CD14-positive monocyte (primary cell): Measurements from ENCODE around the gene ACE. TPM values are rescaled to one million over a fixed set of nuclear protein-coding genes. Genes with fewer than 3 reads are reported as not detected.

Source experiments
- DNase-seq, 3 donors: peaks; one replicate each; pipeline ENCODE4 v3.0.0-alpha.2; 2011 to 2022
- H2AFZ ChIP-seq: 2 replicates; pipeline ENCODE4 v1.6.0; 2012; ENCODE audit warnings: mild to moderate bottlenecking, low read depth, low read length, inconsistent platforms; ENCODE audit not compliant: insufficient read depth, poor library complexity, severe bottlenecking
- H3K27ac ChIP-seq, 2 donors: 1 replicate in 1 of 2; 2 replicates in 1 of 2; pipeline ENCODE4 v1.5.1; 2012 to 2013; ENCODE audit warnings: low read length in 2 of 2, control low read depth in 1 of 2, inconsistent platforms in 1 of 2, low read depth in 1 of 2, mild to moderate bottlenecking in 1 of 2
- H3K27me3 ChIP-seq, 2 donors: one replicate each; pipeline versions ENCODE4 v1.6.0 to v1.6.1; 2011 to 2013; ENCODE audit warnings: low read length in 2 of 2; ENCODE audit not compliant: control insufficient read depth in 2 of 2, insufficient read depth in 2 of 2
- H3K36me3 ChIP-seq, 2 donors: replicated peaks in 1 of 2; 1 replicate in 1 of 2; 2 replicates in 1 of 2; pipeline versions ENCODE4 v1.5.1 to v1.6.1; 2012 to 2013; ENCODE audit warnings: low read length in 2 of 2, control low read depth in 1 of 2, inconsistent platforms in 1 of 2, mild to moderate bottlenecking in 1 of 2; ENCODE audit not compliant: insufficient read depth in 2 of 2, control insufficient read depth in 1 of 2
- H3K4me1 ChIP-seq, 2 donors: 1 replicate in 1 of 2; 2 replicates in 1 of 2; pipeline versions ENCODE4 v1.5.1 to v1.6.1; 2012 to 2013; ENCODE audit warnings: low read length in 2 of 2, control low read depth in 1 of 2, inconsistent platforms in 1 of 2, mild to moderate bottlenecking in 1 of 2, moderate library complexity in 1 of 2; ENCODE audit not compliant: insufficient read depth in 2 of 2, control insufficient read depth in 1 of 2
- H3K4me2 ChIP-seq: replicated peaks from 2 replicates; pipeline ENCODE3; 2012; ENCODE audit warnings: low read length, moderate library complexity, mild to moderate bottlenecking; ENCODE audit not compliant: poor library complexity, severe bottlenecking; ENCODE audit errors: extremely low read depth
- H3K4me3 ChIP-seq, 3 experiments: fragments of 200-600 bp in 1 of 3; sonication (generic) in 1 of 3; replicated peaks in 1 of 3; 1 replicate in 2 of 3; 2 replicates in 1 of 3; pipeline ENCODE4 v1.5.1; 2011 to 2013; ENCODE audit warnings: low read length in 3 of 3, mild to moderate bottlenecking in 3 of 3, control low read depth in 2 of 3, low read depth in 2 of 3, inconsistent platforms in 1 of 3, moderate library complexity in 1 of 3
- H3K79me2 ChIP-seq: 2 replicates; pipeline ENCODE4 v1.6.0; 2012; ENCODE audit warnings: mild to moderate bottlenecking, control low read depth, inconsistent platforms, low read length, moderate library complexity; ENCODE audit not compliant: insufficient read depth
- H3K9ac ChIP-seq: 2 replicates; pipeline ENCODE4 v1.6.0; 2017; ENCODE audit warnings: low read length, mild to moderate bottlenecking; ENCODE audit not compliant: insufficient read depth, poor library complexity, severe bottlenecking
- H3K9me3 ChIP-seq, 2 donors: replicated peaks in 1 of 2; 1 replicate in 1 of 2; 2 replicates in 1 of 2; pipeline versions ENCODE4 v1.5.1 to v1.6.1; 2012 to 2013; ENCODE audit warnings: low read length in 2 of 2, control low read depth in 1 of 2; ENCODE audit not compliant: control insufficient read depth in 1 of 2, insufficient read depth in 1 of 2
- H4K20me1 ChIP-seq: 2 replicates; pipeline ENCODE4 v1.6.0; 2012; ENCODE audit warnings: mild to moderate bottlenecking, low read length, control low read depth, moderate library complexity; ENCODE audit not compliant: insufficient read depth
- H3K27ac Mint-ChIP-seq, 7 donors: one replicate each; pipeline ENCODE4 v1.8.0; 2020; ENCODE audit warnings: mild to moderate bottlenecking in 7 of 7, mixed read lengths in 7 of 7, moderate library complexity in 6 of 7, inconsistent platforms in 2 of 7
- H3K27me3 Mint-ChIP-seq, 3 donors: one replicate each; pipeline ENCODE4 v1.8.0; 2021 to 2022; ENCODE audit warnings: low read depth in 3 of 3, mild to moderate bottlenecking in 3 of 3, mixed read lengths in 3 of 3, moderate library complexity in 3 of 3, inconsistent platforms in 1 of 3
- H3K36me3 Mint-ChIP-seq, 2 donors: one replicate each; pipeline ENCODE4 v1.8.0; 2020; ENCODE audit warnings: mixed read lengths in 2 of 2, inconsistent platforms in 1 of 2, mild to moderate bottlenecking in 1 of 2
- H3K4me1 Mint-ChIP-seq: one replicate; pipeline ENCODE4 v1.8.0; 2020; ENCODE audit warnings: mild to moderate bottlenecking, mixed read lengths
- H3K4me3 Mint-ChIP-seq, 2 donors: one replicate each; pipeline ENCODE4 v1.8.0; 2020; ENCODE audit warnings: mild to moderate bottlenecking in 2 of 2, mixed read lengths in 2 of 2, moderate library complexity in 1 of 2
- H3K9me3 Mint-ChIP-seq, 7 donors: one replicate each; pipeline ENCODE4 v1.8.0; 2020 to 2022; ENCODE audit warnings: mixed read lengths in 7 of 7, mild to moderate bottlenecking in 6 of 7, moderate library complexity in 6 of 7, inconsistent platforms in 2 of 7
- WGBS: methylation state at CpG from one replicate; pipeline ENCODE4 v1.1.5; 2013; ENCODE audit warnings: missing lambda C conversion rate; ENCODE audit not compliant: insufficient coverage; 5-methylcytosine and 5-hydroxymethylcytosine counted together
- intact Hi-C, 2 donors: fragments of 100-400 bp; cut with micrococcal nuclease; formaldehyde crosslinking; loops; one replicate each; pipeline versions ENCODE4 v1.15.0 to v1.15.1; 2023
- polyA plus RNA-seq, 3 donors: library from polyadenylated mRNA; depleted of rRNA in 1 of 3; unstranded in 2 of 3; stranded (reverse) in 1 of 3; fragments of 300-500 nt in 2 of 3; fragments of >200 nt in 1 of 3; fragmentation: Illumina TruSeq in 2 of 3; gene quantifications; 1 replicate in 2 of 3; 2 replicates in 1 of 3; pipeline ENCODE4 v1.2.3, GENCODE V29; 2012 to 2021
- TF ChIP-seq, protein P1 (sequence below): fragments of 200-600 bp; IDR thresholded peaks from one replicate; pipeline ENCODE4 v1.8.0; 2022; ENCODE audit warnings: antibody characterized with exemption, mild to moderate bottlenecking

The ACE gene
- polyA plus RNA-seq, 3 donors: 0.55 TPM; not detected in 2

- 11% methylated on average over 45 of the region's 62 CpGs for WGBS
- H2AFZ ChIP-seq: no peak overlapping the region
- no peak overlapping the region for H3K27ac ChIP-seq
- TF ChIP-seq, protein P1, sequence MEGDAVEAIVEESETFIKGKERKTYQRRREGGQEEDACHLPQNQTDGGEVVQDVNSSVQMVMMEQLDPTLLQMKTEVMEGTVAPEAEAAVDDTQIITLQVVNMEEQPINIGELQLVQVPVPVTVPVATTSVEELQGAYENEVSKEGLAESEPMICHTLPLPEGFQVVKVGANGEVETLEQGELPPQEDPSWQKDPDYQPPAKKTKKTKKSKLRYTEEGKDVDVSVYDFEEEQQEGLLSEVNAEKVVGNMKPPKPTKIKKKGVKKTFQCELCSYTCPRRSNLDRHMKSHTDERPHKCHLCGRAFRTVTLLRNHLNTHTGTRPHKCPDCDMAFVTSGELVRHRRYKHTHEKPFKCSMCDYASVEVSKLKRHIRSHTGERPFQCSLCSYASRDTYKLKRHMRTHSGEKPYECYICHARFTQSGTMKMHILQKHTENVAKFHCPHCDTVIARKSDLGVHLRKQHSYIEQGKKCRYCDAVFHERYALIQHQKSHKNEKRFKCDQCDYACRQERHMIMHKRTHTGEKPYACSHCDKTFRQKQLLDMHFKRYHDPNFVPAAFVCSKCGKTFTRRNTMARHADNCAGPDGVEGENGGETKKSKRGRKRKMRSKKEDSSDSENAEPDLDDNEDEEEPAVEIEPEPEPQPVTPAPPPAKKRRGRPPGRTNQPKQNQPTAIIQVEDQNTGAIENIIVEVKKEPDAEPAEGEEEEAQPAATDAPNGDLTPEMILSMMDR: no peak
- no peak overlapping the region for H3K4me2 ChIP-seq
- no peaks in the 10 kb centered on the region for H3K36me3 Mint-ChIP-seq
- H3K9me3 ChIP-seq: peaks cover 0 to 7% of the 10 kb centered on the region in 2 donors
- no peaks in the 10 kb centered on the region for H4K20me1 ChIP-seq
- DNase-seq: no peak
- no peak overlapping the region for H3K9ac ChIP-seq
- no peaks in the 10 kb centered on the region for H3K36me3 ChIP-seq
- peaks cover 8 to 31% of the 10 kb centered on the region in 2 donors for H3K27me3 ChIP-seq
- intact Hi-C loops: no loop called here
- no peaks in the 10 kb centered on the region for H3K4me1 ChIP-seq
- H3K4me1 Mint-ChIP-seq: peaks cover 4% of the 10 kb centered on the region
- no peak overlapping the region for H3K27ac Mint-ChIP-seq
- H3K27me3 Mint-ChIP-seq: peaks cover 26 to 39% (median 32%) of the 10 kb centered on the region in 3 donors
- no peaks in the 10 kb centered on the region for H3K79me2 ChIP-seq
- H3K9me3 Mint-ChIP-seq: peaks cover 0 to 6% (median 0%) of the 10 kb centered on the region in 7 donors
- H3K4me3 Mint-ChIP-seq: peak overlapping the region in 1 of 2 donors; percentile 73
- H3K4me3 ChIP-seq: no peak overlapping the region
These were observed 61.3 kb downstream of the ACE start for GRCh38 chr17:63537991-63538692.

DNA sequence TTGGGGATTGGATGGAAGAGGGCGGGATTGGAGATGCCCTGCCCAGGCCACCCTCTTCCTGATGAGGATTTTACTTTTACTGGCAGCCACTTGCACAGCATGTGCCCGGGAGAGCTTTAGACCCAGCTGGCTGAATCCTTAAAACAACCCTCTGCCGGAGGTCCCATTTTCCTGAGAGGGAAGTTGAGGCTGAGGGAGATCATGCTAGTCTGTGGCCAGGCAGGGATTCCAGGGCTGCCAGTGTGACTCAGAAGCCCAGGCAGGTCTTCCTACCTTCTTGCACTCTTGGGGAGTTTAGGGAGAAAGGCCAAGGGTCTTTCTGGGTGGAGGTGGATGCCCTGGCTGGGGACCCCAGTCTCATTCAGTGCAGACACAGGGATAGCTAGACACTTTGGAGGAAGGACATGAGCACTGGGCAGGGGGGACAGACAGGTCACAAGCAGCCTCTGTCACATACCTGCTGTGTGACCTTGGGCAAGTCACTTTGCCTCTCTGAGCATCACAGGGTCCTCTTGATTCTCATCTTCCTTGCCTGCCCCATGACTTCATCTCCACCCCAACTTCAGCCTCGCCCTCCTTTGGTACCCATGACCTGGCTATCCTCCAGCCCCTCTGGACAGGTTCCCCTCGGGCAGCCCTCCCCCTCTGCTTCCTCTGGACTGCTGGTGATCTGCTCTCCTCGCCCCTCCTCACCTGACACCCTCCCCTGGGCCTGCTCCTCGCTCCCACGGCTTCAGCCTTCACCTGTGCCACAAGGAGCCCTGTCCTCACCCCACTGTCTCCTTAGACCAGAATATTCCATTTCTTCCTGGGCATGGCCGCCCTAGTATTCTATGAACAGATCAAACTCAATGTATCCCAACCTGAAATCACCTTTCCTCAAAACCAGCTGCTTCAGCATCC lies 62.1 kb downstream of the ACE start:
- Histone ChIP-seq H3K9me3 (peaks cover 0 to 7% of the 10 kb centered on the region in 2 donors), H3K9ac (no peak overlapping the region), H3K4me2 (no peak overlapping the region), H3K36me3 (no peaks in the 10 kb centered on the region), H3K27ac (no peak overlapping the region), H3K4me1 (no peaks in the 10 kb centered on the region), H2AFZ (no peak overlapping the region), H3K79me2 (no peaks in the 10 kb centered on the region), H3K27me3 (peaks cover 8 to 31% of the 10 kb centered on the region in 2 donors), H3K4me3 (no peak overlapping the region), H4K20me1 (no peaks in the 10 kb centered on the region)
- H3K4me3 Mint-ChIP-seq: peak overlapping the region in 1 of 2 donors; percentile 66
- WGBS: 85% methylated on average over 8 of the region's 9 CpGs
- DNase-seq: no peak
- no peaks in the 10 kb centered on the region for H3K36me3 Mint-ChIP-seq
- peaks cover 4% of the 10 kb centered on the region for H3K4me1 Mint-ChIP-seq
- H3K9me3 Mint-ChIP-seq: peaks cover 0 to 6% (median 0%) of the 10 kb centered on the region in 7 donors
- no peak overlapping the region for H3K27ac Mint-ChIP-seq
- H3K27me3 Mint-ChIP-seq: peaks cover 26 to 39% (median 32%) of the 10 kb centered on the region in 3 donors
- TF ChIP-seq, protein P1: no peak
- intact Hi-C loops: no loop called here
